ENCODE results near the gene PTPRF.

The PTPRF gene

DNA sequence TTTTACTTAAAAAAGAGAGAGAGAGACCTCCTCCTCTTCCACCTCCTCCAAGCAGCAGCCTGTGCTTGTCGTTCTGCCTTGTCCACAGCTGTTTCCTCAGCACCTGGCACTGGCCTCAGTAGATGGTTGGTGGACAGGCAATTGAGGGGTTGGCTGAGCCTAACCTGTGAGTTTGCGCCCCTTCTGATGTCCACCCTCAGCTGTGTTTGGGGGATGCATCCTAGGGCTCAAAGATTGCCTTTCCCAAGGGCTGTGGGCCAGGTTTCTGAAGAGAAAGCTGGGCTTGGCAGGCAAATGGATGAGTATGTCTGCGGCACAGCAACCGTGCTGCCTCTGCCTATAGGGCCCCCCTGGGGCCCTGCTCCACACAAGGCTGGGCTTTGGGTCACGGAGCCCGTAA, 84.2 kb downstream of the PTPRF start:
- TF ChIP-seq, protein P1, sequence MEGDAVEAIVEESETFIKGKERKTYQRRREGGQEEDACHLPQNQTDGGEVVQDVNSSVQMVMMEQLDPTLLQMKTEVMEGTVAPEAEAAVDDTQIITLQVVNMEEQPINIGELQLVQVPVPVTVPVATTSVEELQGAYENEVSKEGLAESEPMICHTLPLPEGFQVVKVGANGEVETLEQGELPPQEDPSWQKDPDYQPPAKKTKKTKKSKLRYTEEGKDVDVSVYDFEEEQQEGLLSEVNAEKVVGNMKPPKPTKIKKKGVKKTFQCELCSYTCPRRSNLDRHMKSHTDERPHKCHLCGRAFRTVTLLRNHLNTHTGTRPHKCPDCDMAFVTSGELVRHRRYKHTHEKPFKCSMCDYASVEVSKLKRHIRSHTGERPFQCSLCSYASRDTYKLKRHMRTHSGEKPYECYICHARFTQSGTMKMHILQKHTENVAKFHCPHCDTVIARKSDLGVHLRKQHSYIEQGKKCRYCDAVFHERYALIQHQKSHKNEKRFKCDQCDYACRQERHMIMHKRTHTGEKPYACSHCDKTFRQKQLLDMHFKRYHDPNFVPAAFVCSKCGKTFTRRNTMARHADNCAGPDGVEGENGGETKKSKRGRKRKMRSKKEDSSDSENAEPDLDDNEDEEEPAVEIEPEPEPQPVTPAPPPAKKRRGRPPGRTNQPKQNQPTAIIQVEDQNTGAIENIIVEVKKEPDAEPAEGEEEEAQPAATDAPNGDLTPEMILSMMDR (IDR thresholded peaks at IDR 0.05; ENCODE audit: low read depth, low read length, missing control alignments), result no peak
- no peak for DNase-seq (ENCODE audit: low read depth)
- no peak overlapping the region for H3K4me3 ChIP-seq (ENCODE audit: low read depth, low read length)

DNA sequence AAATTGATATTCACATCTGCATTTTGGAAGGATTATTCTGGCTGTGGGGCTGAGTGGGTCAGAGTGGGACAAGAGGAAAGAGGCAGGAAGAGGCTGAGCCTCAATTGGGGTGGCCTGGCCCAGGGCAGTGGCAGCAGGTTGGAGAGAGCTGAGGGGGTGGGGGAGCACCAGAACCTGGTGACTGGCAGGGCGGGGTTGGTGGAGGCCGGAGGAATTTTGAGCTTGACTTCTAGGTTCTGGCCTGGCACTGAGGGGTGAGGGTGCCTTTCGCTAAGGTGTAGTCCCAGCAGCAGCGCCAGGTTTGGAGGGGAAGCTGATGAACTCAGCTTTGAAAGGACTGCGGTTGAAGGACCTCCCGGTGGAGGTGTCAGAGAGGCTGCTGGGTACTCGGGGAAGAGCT, 85.7 kb downstream of the PTPRF start:
- TF ChIP-seq, protein P1 (IDR thresholded peaks at IDR 0.05; ENCODE audit: low read depth, low read length, missing control alignments), result no peak
- no peak for DNase-seq (ENCODE audit: low read depth)
- no peak overlapping the region for H3K4me3 ChIP-seq (ENCODE audit: low read depth, low read length)

DNA sequence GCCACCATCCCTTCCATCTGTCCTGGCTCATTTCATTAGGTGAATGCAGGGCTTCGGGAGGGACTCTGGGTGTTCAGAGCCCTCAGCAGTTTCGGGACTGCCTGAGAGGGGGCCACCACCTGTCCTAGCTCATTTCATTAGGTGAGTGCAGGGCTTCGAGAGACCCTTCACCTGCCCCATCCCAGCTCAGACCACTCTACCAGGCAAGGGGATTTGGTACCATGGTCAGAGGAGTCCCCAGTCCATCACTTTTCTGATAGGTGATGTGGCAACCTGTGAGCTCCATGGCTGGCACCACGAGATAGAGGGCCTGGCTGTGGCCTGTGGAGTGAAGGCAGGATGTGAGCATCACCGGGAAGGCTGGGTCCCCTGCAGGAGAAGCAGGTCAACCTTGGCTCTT, 86.3 kb downstream of the PTPRF start:
- DNase-seq (ENCODE audit: low read depth), result no peak
- TF ChIP-seq, protein P1 (IDR thresholded peaks at IDR 0.05; ENCODE audit: low read depth, low read length, missing control alignments), result no peak
- H3K4me3 ChIP-seq (ENCODE audit: low read depth, low read length), result no peak overlapping the region

DNA sequence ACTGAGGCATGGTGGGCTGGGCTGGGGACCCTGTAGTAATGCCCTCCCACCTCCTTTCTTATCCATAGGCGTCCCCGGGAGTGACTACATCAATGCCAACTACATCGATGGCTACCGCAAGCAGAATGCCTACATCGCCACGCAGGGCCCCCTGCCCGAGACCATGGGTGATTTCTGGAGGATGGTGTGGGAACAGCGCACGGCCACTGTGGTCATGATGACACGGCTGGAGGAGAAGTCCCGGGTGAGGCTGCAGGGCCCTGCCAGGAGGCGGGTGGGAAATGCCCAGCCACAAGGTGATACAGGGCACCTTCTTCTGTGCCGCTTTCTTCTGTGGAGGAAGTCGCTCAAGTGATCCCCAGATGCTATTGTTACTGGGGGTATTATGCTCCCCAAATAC, 87.0 kb downstream of the PTPRF start:
- no peak for DNase-seq (ENCODE audit: low read depth)
- H3K4me3 ChIP-seq (ENCODE audit: low read depth, low read length), result no peak overlapping the region
- TF ChIP-seq, protein P1 (IDR thresholded peaks at IDR 0.05; ENCODE audit: low read depth, low read length, missing control alignments), result no peak

DNA sequence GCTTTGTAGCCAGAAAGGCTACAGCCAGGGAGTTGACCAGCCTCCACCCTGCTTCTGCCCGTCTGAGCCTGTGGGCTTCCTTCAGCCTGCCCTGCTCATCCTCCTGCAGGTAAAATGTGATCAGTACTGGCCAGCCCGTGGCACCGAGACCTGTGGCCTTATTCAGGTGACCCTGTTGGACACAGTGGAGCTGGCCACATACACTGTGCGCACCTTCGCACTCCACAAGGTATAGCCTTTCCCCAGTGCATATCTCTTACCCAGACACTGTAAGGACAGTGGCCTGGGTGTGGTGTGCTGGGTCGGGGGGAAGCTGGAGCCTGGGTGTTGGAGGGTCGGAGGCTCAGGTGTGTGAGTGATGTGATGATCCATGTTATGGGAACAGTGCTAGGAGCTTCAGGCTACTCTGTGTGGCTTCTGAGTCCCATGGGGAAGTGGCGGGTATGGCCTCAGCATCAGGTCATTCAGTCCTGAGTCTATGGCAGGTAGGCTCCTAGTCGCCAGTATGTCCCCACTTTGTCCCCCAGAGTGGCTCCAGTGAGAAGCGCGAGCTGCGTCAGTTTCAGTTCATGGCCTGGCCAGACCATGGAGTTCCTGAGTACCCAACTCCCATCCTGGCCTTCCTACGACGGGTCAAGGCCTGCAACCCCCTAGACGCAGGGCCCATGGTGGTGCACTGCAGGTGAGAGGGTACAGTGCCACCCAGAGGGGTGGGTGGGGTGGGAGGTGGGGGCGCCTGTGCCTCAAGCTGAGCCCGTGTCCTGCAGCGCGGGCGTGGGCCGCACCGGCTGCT, 88.0 kb downstream of the PTPRF start:
- no peak overlapping the region for H3K4me3 ChIP-seq (ENCODE audit: low read depth, low read length)
- DNase-seq (ENCODE audit: low read depth), result no peak
- TF ChIP-seq, protein P1 (IDR thresholded peaks at IDR 0.05; ENCODE audit: low read depth, low read length, missing control alignments), result no peak

DNA sequence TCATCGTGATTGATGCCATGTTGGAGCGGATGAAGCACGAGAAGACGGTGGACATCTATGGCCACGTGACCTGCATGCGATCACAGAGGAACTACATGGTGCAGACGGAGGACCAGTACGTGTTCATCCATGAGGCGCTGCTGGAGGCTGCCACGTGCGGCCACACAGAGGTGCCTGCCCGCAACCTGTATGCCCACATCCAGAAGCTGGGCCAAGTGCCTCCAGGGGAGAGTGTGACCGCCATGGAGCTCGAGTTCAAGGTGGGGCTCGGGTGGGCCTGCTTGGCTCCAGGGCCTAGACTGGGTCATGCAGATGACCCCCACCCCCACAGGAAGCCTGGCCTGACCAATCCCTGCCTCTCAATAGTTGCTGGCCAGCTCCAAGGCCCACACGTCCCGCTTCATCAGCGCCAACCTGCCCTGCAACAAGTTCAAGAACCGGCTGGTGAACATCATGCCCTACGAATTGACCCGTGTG, 88.7 kb downstream of the PTPRF start:
- no peak overlapping the region for H3K4me3 ChIP-seq (ENCODE audit: low read depth, low read length)
- DNase-seq (ENCODE audit: low read depth), result no peak
- TF ChIP-seq, protein P1 (IDR thresholded peaks at IDR 0.05; ENCODE audit: low read depth, low read length, missing control alignments), result no peak
